ENCODE results near the gene TMEM129.
"Not testable (repeated sequence)": the region's sequence is repeated elsewhere in the genome, so short reads cannot be mapped to it uniquely, and the experiment has no call there.

Gene TMEM129

DNA sequence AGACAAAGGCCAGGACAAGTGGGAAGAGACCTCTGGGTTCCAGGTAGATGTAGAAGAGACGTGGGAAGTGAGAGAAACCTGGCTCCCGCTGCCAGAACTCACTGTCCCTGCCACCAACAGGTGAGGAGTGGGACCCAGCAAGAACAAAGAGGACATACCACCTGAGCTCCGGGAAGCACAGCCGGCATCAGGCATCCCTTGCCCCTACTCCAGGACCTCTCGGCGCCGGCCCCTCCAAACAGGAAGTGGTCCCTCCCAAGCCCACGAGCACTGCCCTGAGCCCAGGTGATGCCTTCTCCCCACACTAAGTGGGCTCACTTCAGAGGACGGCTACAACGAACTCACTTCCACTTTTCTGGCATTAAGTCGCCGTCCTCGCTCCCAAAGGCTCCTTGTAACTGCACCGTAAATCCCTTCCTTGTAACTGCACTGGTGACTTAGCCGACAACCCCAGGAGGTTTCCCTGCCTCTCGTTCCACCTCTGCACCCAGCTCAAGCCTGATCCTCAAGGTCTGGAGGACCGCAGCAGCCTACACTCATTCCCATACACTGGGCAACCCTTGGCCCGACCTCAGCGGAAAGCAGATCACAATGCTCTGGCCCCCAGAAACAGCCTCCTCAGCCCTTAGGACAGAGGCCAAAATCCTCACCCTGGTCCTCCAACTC is 45.9 kb downstream of the TMEM129 start:
- no peaks in the 10 kb centered on the region for H4K20me1 ChIP-seq (ENCODE audit: insufficient read depth, low read length)
- H3K27me3 ChIP-seq (ENCODE audit: insufficient read depth, low read length), result no peaks in the 10 kb centered on the region
- no peak for TF ChIP-seq EZH2 (IDR thresholded peaks at IDR 0.05; ENCODE audit: borderline replicate concordance, low read length)
- no peak for TF ChIP-seq CTCF (IDR thresholded peaks at IDR 0.05; ENCODE audit: low read length)

DNA sequence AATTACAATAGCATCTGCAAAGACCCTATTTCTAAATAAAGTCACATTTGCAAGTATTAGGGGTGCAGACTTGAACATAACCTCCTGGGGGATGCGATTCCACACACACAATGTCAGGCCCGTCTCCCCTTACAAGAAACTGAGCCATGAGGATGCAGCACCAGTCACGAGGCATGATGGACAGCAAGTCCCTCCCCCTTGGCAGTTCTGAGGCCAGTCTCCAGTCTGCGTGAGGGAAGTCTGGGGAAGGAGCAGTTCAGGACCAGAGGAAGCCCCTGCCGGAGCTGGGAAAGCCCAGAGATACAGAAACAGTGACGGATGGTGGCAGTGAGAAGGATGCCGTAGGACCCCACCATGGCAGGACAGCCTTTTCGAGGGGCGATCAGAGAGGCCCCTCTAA is 46.4 kb downstream of the TMEM129 start:
- Histone ChIP-seq H3K27ac (ENCODE audit: low read depth, low read length, poor library complexity, severe bottlenecking) (no peak overlapping the region), H3F3A (ENCODE audit: insufficient read depth, low read length) (no peaks in the 10 kb centered on the region), H3K36me3 (ENCODE audit: insufficient read depth, low read length) (no peaks in the 10 kb centered on the region), H3K9me2 (ENCODE audit: low read depth, low read length) (no peaks in the 10 kb centered on the region), H3K79me2 (ENCODE audit: insufficient read depth, low read length) (no peaks in the 10 kb centered on the region), H2AFZ (ENCODE audit: low read length) (no peak overlapping the region), H3K9ac (ENCODE audit: low read length) (no peak overlapping the region), H3K27me3 (ENCODE audit: insufficient read depth, low read length) (no peaks in the 10 kb centered on the region), H3K4me3 (ENCODE audit: low read depth, low read length, poor library complexity, severe bottlenecking) (no peak overlapping the region), H3K9me3 (ENCODE audit: low read length) (no peaks in the 10 kb centered on the region), H4K20me1 (ENCODE audit: insufficient read depth, low read length) (no peaks in the 10 kb centered on the region), H3K4me1 (ENCODE audit: insufficient read depth, low read length, severe bottlenecking) (no peaks in the 10 kb centered on the region), H3K4me2 (ENCODE audit: low read length) (no peak overlapping the region)
- TF ChIP-seq CTCF (IDR thresholded peaks at IDR 0.05; ENCODE audit: low read length), result no peak
- TF ChIP-seq EZH2 (IDR thresholded peaks at IDR 0.05; ENCODE audit: borderline replicate concordance, low read length), result no peak

More for the DNA sequence above, 45.9 kb downstream of the TMEM129 start:
- no peaks in the 10 kb centered on the region for H3K36me3 ChIP-seq (ENCODE audit: insufficient read depth, low read length)
- no peaks in the 10 kb centered on the region for H3K4me1 ChIP-seq (ENCODE audit: insufficient read depth, low read length, severe bottlenecking)
- H3K79me2 ChIP-seq (ENCODE audit: insufficient read depth, low read length), result no peaks in the 10 kb centered on the region
- no peaks in the 10 kb centered on the region for H3K9me3 ChIP-seq (ENCODE audit: low read length)
- no peak overlapping the region for H3K4me3 ChIP-seq (ENCODE audit: low read depth, low read length, poor library complexity, severe bottlenecking)
- H2AFZ ChIP-seq (ENCODE audit: low read length), result no peak overlapping the region
- no peak overlapping the region for H3K4me2 ChIP-seq (ENCODE audit: low read length)
- H3F3A ChIP-seq (ENCODE audit: insufficient read depth, low read length), result no peaks in the 10 kb centered on the region
- no peak overlapping the region for H3K27ac ChIP-seq (ENCODE audit: low read depth, low read length, poor library complexity, severe bottlenecking)
- no peaks in the 10 kb centered on the region for H3K9me2 ChIP-seq (ENCODE audit: low read depth, low read length)
- no peak overlapping the region for H3K9ac ChIP-seq (ENCODE audit: low read length)

- no peaks in the 10 kb centered on the region for H3K4me1 ChIP-seq (ENCODE audit: insufficient read depth, low read length, severe bottlenecking)
- no peak overlapping the region for H3K4me2 ChIP-seq (ENCODE audit: low read length)
- H3K27ac ChIP-seq (ENCODE audit: low read depth, low read length, poor library complexity, severe bottlenecking), result no peak overlapping the region
- TF ChIP-seq EZH2 (IDR thresholded peaks at IDR 0.05; ENCODE audit: borderline replicate concordance, low read length) (no peak), CTCF (IDR thresholded peaks at IDR 0.05; ENCODE audit: low read length) (no peak)
- no peaks in the 10 kb centered on the region for H3K36me3 ChIP-seq (ENCODE audit: insufficient read depth, low read length)
- no peaks in the 10 kb centered on the region for H3F3A ChIP-seq (ENCODE audit: insufficient read depth, low read length)
- no peaks in the 10 kb centered on the region for H3K79me2 ChIP-seq (ENCODE audit: insufficient read depth, low read length)
- no peak overlapping the region for H2AFZ ChIP-seq (ENCODE audit: low read length)
- no peaks in the 10 kb centered on the region for H3K27me3 ChIP-seq (ENCODE audit: insufficient read depth, low read length)
- no peaks in the 10 kb centered on the region for H4K20me1 ChIP-seq (ENCODE audit: insufficient read depth, low read length)
- H3K9me3 ChIP-seq (ENCODE audit: low read length), result no peaks in the 10 kb centered on the region
- H3K4me3 ChIP-seq (ENCODE audit: low read depth, low read length, poor library complexity, severe bottlenecking), result no peak overlapping the region
- H3K9ac ChIP-seq (ENCODE audit: low read length), result no peak overlapping the region
- H3K9me2 ChIP-seq (ENCODE audit: low read depth, low read length), result no peaks in the 10 kb centered on the region
These were observed 47.5 kb downstream of the TMEM129 start for GRCh38 chr4:1673671-1674070.

DNA sequence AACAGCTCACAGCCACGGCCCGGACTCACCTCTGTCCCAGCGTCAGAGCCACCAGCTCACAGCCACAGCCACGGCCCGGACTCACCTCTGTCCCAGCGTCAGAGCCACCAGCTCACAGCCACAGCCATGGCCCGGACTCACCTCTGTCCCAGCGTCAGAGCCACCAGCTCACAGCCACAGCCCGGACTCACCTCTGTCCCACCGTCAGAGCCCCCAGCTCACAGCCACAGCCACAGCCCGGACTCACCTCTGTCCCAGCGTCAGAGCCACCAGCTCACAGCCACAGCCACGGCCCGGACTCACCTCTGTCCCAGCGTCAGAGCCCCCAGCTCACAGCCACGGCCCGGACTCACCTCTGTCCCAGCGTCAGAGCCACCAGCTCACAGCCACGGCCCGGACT is 50.1 kb downstream of the TMEM129 start:
- not testable (repeated sequence) for H3K4me2 ChIP-seq (ENCODE audit: low read length); H3K9me3 ChIP-seq (ENCODE audit: low read length); H2AFZ ChIP-seq (ENCODE audit: low read length); H3F3A ChIP-seq (ENCODE audit: insufficient read depth, low read length); H3K4me1 ChIP-seq (ENCODE audit: insufficient read depth, low read length, severe bottlenecking); H3K79me2 ChIP-seq (ENCODE audit: insufficient read depth, low read length); H3K9me2 ChIP-seq (ENCODE audit: low read depth, low read length); H3K36me3 ChIP-seq (ENCODE audit: insufficient read depth, low read length); H3K4me3 ChIP-seq (ENCODE audit: low read depth, low read length, poor library complexity, severe bottlenecking); H3K9ac ChIP-seq (ENCODE audit: low read length); H3K27ac ChIP-seq (ENCODE audit: low read depth, low read length, poor library complexity, severe bottlenecking); H3K27me3 ChIP-seq (ENCODE audit: insufficient read depth, low read length); H4K20me1 ChIP-seq (ENCODE audit: insufficient read depth, low read length)

Data from OCI-LY1 (cell line).